ENCODE results near the gene ODAD3.

Gene ODAD3

DNA sequence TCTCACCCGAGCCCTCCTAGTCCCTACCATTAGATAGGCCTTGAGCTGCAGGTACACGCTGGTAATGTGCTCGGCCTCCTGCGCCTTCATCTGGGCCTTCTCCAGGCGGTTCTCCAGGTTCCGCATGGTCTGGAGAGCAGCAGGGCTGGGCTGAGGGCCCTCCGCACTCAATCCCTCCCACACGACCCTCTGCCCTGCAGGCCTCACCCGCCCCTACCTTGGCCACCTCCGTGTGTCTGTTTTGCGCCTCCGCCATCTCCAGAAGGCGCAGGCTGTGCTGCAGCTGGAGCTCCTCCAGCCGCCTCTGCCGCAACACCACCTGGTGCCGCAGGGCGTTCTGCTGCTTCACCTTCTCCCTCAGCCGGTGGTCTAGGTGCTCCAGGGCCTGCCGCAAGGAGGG, 8.3 kb downstream of the ODAD3 start:
- no peak for DNase-seq
- TF ChIP-seq, protein P1, sequence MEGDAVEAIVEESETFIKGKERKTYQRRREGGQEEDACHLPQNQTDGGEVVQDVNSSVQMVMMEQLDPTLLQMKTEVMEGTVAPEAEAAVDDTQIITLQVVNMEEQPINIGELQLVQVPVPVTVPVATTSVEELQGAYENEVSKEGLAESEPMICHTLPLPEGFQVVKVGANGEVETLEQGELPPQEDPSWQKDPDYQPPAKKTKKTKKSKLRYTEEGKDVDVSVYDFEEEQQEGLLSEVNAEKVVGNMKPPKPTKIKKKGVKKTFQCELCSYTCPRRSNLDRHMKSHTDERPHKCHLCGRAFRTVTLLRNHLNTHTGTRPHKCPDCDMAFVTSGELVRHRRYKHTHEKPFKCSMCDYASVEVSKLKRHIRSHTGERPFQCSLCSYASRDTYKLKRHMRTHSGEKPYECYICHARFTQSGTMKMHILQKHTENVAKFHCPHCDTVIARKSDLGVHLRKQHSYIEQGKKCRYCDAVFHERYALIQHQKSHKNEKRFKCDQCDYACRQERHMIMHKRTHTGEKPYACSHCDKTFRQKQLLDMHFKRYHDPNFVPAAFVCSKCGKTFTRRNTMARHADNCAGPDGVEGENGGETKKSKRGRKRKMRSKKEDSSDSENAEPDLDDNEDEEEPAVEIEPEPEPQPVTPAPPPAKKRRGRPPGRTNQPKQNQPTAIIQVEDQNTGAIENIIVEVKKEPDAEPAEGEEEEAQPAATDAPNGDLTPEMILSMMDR (IDR thresholded peaks at IDR 0.05; ENCODE audit: low read depth, low read length, missing control alignments): no peak
- no peak overlapping the region for H3K27ac ChIP-seq
- peaks cover 17% of the 10 kb centered on the region for H3K27me3 ChIP-seq (replicated peaks)
- in situ Hi-C loops (cut with HindIII; ENCODE audit: low pct_ligation_motif_present, low sequenced_read_pairs): no loop called here
- H3K4me3 ChIP-seq (ENCODE audit: low read depth, low read length): no peak overlapping the region
- H3K36me3 ChIP-seq (replicated peaks): no peaks in the 10 kb centered on the region

DNA sequence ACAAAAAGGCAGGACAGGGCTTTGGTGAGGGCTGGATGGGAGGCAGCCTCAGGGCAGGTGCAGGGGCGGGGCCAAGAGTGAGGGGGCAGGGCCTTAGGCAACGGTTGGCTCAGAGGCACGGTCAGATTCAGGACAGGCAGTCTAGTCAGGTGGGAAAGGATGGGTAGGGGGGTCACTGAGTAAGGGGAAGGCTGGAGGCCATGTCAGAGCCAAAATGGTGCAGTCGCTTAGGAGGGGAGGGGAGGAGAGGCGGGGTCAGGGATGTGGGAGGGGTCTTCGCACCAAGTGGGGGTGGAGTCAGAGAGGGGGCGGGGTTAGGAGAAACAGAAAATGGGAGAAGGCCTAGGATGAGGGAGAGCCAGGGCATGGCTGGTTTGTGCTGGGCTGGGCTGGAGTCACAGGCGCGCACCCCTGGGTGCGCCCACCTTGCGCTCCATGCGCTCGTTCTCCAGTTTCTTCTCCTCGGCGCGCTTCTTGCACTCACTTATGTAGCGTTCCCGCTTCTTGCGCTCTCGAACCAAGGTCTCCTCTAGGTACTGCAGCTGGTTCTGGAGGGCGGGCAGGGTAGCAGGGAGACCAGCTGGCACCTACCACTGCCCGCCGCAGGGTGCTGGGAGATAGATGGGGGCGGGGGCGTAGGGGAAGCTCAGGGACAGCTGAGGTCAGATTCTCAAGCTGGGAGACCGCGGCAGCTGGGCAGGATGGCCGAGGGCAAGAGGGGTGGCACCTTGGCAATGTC, 9.0 kb downstream of the ODAD3 start:
- Histone ChIP-seq H3K4me3 (ENCODE audit: low read depth, low read length) (no peak overlapping the region), H3K36me3 (replicated peaks) (no peaks in the 10 kb centered on the region), H3K27me3 (replicated peaks) (peaks cover 20% of the 10 kb centered on the region), H3K27ac (no peak overlapping the region)
- in situ Hi-C loops (cut with HindIII; ENCODE audit: low pct_ligation_motif_present, low sequenced_read_pairs): no loop called here
- TF ChIP-seq, protein P1 (IDR thresholded peaks at IDR 0.05; ENCODE audit: low read depth, low read length, missing control alignments): no peak
- no peak for DNase-seq

DNA sequence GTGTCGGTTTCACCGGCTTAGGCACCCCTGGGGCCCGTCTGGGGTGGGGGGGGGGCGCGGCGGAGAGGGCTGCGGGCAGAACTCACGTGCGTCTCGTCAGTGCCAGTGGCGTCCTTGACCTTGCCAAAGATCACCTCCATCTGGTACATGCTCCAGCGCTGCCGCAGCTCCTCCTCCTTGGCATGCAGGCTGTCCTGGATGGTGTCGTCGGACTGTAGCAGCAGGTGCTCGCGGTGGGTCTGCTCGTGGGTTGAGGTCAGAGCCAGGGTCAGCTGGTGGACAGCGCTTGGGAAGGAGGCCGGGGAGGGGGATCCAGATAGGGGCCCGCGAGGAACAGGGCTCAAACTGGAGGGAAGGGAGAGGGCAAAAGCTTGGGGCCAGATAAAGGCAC, 11.1 kb downstream of the ODAD3 start:
- H3K36me3 ChIP-seq (replicated peaks): no peaks in the 10 kb centered on the region
- DNase-seq: no peak
- TF ChIP-seq, protein P1 (IDR thresholded peaks at IDR 0.05; ENCODE audit: low read depth, low read length, missing control alignments): no peak
- peaks cover 37% of the 10 kb centered on the region for H3K27me3 ChIP-seq (replicated peaks)
- in situ Hi-C loops (cut with HindIII; ENCODE audit: low pct_ligation_motif_present, low sequenced_read_pairs): no loop called here
- no peak overlapping the region for H3K27ac ChIP-seq
- no peak overlapping the region for H3K4me3 ChIP-seq (ENCODE audit: low read depth, low read length)

DNA sequence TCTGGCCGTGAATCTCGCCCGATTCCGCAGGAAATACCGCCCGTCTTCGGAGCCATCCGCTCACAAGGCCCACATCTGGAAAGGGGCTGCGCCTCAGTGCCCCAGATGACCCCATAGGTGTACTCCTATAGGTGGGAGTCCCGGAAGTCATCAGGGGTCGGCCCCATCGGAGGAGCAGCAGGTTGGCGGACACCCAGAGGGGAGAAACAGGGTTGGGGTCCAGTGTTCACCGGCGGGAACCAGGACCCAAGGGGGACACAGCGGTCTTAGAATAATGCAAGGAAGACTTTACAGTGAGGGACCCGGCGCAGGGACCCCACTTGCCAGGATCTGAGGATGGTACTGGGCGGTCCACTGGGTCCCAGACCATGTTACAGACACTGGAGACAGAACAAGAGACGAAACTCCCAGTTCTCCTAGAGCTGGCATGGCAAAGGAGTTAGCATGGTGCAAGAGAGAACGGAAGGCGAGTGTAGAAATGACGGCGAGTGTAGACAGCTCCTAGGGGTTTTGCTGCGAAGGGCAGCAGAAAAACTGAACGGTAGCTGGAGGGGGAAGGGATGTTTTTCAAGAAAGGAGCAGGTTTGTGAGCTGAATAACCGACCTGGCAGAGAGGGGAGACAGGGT, 11.6 kb downstream of the ODAD3 start:
- H3K4me3 ChIP-seq (ENCODE audit: low read depth, low read length): no peak overlapping the region
- no peak for DNase-seq
- no peaks in the 10 kb centered on the region for H3K36me3 ChIP-seq (replicated peaks)
- TF ChIP-seq, protein P1 (IDR thresholded peaks at IDR 0.05; ENCODE audit: low read depth, low read length, missing control alignments): no peak
- in situ Hi-C loops (cut with HindIII; ENCODE audit: low pct_ligation_motif_present, low sequenced_read_pairs): no loop called here
- peaks cover 42% of the 10 kb centered on the region for H3K27me3 ChIP-seq (replicated peaks)
- H3K27ac ChIP-seq: no peak overlapping the region

DNA sequence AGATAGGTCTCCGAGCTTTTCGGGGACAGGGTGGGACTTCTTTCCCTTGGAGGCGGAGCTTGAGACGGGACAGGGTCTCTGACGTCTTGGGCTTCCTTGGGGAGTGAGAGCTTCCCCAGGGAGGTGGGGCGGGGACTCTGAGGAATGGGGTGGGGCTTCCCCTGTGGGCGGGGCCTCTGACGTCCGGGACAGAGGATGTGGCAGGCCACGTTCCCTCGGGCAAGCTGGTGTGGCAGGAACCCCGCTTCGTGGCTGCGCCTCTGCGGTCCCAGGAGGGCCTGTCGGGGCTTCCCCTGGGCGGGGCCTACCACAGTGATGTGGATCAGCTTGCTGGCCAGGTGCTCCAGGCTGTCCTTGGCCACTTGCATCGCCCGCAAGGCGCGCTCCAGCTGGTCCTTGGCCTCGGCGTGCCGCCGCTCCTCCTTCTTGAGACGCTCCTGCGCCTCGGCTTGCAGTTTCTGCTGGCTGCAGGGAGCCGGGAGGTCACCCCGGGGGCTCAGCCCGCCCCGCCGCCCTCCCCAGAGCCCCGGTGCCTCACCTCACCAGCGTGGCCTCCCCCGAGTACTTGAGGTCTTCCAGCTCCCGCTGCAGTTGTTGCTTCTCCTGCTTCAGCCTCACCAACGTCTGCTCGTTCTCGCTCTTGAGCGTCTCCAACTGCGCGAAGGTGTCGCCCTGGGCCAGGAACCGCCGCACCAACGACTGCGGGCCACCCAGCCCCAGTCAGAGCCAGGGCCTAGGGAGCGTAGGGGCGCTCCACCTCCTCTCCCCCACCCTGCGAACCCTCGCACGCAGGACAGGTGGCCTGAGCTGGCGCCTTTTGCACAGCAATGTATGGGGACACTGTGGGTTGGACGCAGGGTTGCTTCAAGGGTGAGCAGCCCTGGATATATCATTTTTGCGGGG, 12.5 kb downstream of the ODAD3 start:
- Histone ChIP-seq H3K27ac (no peak overlapping the region), H3K27me3 (replicated peaks) (peaks cover 48% of the 10 kb centered on the region), H3K4me3 (ENCODE audit: low read depth, low read length) (peak overlapping the region; percentile 12), H3K36me3 (replicated peaks) (no peaks in the 10 kb centered on the region)
- TF ChIP-seq, protein P1 (IDR thresholded peaks at IDR 0.05; ENCODE audit: low read depth, low read length, missing control alignments): no peak
- in situ Hi-C loops (cut with HindIII; ENCODE audit: low pct_ligation_motif_present, low sequenced_read_pairs): no loop called here
- DNase-seq: peak; percentile 33

Measured in brain microvascular endothelial cell (primary cell).